HG03097 (cell line): ENCODE results near the gene RFXANK.

Experiments
- ATAC-seq: cut with Tn5 transposase; IDR thresholded peaks from one replicate; pipeline ENCODE4 v1.9.1; 2021; ENCODE audit not compliant: unreplicated experiment, low FRiP score

The RFXANK gene

DNA sequence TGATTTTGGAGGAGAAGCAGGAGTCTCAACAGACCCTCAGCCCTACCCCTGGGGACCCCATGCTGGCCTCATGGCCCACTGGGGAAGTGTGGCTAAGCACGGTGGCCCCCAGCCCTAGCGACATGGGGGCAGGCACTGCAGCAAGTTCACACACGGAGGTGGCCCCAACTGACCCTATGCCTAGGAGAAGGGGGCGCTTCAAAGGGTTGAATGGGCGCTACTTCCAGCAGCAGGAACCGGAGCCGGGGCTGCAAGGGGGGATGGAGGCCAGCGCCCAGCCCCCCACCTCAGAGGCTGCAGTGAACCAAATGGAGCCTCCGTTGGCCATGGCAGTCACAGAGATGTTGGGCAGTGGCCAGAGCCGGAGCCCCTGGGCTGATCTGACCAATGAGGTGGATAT lies 34.6 kb downstream of the RFXANK start:
- no peak for ATAC-seq

DNA sequence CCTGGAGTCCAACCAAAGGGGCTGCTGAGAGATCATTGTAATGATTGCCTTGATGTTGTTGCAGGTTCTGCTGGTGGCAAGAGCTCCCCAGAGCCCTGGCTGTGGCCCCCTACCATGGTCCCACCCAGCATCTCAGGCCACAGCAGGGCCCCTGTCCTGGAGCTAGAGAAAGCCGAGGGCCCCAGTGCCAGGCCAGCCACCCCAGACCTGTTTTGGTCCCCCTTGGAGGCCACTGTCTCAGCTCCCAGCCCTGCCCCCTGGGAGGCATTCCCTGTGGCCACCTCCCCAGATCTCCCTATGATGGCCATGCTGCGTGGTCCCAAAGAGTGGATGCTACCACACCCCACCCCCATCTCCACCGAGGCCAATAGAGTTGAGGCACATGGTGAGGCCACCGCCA lies 35.2 kb downstream of the RFXANK start:
- ATAC-seq, result no peak

DNA sequence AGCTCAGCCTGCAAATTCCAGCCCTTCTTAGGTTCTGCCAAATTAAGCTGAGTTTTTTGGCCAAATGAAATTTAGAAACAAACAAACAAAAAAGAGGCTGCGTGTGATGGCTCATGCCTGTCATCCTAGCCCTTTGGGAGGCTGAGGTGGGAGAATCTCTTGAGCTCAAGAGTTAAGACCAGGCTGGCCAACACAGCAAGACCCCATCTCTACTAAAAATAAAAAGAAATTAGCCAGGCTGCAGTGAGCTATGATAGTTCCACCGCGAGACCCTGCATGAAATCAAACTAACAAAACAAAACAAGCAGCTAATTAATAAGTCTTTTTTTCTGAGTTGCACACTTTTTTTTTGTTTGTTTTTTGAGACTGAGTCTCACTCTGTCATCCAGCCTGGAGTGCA lies 37.6 kb downstream of the RFXANK start:
- no peak for ATAC-seq

DNA sequence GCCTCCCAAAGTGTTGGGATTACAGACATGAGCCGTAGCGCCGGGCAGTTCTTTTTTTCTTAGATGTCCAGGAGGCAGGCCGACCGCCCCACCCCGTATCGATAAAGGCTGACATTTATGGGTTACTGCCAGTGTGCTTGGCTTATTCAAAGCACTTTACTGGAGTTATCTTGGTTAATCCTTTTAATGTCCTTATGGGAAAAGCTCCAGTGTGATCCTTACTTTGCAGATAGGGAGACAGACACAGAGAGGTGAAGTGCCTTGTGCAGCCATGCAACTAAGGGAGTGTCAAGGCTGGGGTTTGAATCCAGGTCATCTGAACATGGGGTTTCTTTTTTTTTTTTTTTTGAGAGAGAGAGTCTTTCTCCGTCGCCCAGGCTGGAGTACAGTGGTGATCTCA lies 38.9 kb downstream of the RFXANK start:
- no peak for ATAC-seq

DNA sequence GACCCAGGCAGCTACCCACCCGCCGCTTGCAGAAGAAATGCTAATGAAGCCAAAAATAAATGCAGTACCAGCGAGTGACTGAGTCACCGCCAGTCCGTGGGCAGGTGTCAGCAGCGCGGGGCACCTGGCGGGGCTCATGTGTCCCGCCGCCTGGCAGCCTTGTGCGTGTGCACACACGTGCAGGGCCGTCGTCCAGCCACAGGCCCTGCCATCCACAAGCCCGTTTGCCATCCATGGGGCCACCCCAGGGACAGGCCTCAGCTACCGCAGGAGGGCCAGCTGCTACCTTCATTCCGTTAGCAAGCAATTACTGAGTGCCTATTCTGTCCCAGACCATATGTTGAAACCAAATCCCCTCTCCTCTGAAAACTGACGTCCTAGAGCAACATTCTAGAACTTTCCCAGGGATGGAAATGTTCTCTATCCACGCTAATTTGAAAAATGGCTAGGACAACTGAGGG lies 40.2 kb downstream of the RFXANK start:
- no peak for ATAC-seq

DNA sequence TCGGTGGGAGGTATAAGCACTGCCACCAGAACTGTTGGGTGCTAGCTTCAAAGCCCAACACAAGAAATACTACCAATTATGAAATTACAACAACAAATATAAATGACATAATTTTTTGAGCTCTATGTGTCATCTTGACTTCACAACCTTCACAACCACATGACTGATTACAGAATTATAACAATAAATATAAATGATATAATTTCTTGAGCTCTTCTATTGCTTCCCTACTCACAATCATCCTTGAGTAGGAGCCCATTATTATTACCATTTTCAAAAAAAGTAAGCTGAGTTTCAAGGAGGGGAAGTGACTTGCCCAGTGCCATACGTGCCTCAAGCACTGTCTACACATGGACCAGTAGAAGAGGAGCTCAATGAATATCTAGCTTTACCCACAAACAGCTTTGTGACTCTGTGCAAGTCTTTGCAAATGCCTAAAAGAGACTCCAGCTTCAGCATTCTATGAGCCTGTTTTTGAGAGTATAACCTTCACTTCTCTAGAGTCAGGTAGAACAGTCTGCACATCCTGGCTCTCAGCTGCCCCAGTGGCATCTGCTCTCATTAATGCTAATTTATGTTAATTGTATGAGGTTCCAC lies 42.3 kb downstream of the RFXANK start:
- ATAC-seq, result no peak

DNA sequence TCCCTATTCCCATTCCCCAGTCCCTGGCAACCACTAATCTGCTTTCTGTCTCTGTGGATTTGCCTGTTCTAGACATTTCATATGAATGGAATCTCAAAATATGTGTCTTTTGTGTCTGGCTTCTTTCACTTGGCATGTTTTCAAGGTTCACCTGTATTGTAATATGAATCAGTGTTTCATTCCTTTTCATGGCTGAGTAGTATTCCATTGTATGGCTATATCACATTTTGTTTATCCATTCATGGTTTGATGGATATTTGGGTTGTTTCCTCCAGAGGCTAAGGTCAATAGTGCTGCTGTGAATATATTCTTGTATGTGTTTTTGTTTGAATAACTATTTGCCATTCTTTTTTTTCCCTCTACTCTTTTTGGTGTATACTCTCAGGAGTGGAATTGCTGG lies 44.1 kb downstream of the RFXANK start:
- no peak for ATAC-seq

DNA sequence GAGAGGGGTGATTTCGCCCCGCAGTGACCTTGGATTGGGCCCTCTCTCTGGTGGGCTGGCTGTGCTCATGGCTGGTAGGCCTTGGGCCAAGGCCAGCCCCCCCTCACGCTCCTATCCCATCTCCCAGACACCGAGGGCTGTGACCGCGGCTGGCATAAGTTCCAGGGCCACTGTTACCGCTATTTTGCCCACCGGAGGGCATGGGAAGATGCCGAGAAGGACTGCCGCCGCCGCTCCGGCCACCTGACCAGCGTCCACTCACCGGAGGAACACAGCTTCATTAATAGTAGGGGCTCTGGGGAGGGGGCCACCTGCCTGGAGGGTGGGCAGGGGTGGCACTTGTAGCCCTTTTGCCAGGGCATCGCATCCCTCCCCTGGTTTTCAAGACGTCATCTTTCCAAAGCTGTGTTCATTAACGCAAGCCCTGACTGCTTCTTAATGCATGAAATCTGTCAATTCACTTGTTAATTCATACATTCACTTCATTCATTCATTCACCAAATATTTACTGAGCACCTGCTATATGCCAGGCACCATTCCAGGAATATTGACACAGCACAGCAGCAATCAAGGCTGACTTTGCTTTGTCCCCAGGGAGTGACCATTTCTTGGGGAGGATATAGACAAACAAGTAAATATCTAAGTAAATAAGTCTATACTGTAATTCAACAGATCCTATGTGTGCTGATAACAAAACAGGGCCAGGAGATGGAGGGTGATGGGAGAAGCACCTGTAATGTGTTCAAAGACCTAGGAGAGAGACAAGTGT lies 46.3 kb downstream of the RFXANK start:
- ATAC-seq, result no peak

DNA sequence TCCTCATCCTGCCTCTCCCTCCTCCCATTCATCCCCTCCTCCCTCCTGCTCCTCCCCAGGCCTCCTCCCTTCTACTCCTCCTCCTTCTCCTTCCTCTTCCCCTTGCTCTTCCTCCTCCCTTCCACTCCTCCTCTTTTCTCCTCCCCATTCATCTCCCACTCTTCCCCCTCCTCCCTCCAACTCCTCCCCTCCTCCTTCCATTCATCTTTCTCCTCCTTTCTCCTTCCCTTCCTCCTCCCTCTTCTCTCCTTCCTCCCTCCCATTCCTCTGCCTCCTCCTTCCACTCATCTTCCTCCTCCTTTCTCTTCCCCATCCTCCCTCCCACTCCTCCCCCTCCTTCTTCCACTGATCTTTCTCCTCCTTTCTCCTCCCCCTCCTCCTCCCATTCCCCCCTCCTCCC lies 47.6 kb downstream of the RFXANK start:
- no peak for ATAC-seq

DNA sequence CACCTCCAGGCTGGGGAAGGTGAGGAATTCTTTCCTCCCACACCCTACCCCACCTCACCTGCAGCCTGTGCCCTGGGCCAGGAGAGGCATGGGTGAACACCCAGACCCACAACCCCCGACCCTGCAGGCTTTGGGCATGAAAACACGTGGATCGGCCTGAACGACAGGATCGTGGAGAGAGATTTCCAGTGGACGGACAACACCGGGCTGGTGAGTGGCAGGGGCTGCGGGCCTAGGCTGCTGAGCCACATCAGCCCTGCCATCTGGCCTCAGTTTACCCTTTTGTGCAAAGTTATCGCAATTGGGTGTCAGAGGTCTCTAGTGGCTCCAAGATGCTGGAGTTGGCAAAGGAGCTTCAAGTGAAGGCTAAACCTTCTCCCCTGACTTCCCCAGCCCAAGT lies 48.4 kb downstream of the RFXANK start:
- no peak for ATAC-seq

DNA sequence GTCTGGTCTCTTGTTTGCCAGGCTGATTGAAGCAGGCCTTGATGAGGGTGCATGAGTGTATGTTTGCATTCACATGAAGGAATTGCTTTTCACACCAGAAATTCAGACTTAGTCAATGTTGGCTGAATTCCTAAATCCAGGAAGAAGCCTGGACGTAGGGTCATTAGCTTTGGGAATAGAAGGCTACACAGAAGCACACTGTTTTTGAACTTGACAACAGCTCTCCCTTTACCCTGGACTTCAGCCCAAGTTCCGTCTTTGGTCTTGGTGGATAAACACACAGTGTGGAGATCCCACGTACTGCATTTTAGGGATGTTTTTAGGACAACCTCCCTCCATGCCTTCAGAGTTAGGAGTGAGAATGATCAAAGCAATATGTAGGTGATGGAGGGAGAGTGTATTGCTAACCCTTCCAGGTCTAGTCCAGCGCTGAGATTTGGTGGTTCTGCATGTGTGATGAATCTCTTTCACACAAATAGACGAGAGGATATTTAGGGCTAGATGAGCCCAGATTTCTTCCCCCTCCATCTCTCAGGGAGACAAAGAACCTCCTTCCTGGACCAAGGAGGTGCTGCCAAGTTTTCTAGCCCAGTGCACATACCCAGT lies 58.2 kb downstream of the RFXANK start:
- no peak for ATAC-seq
